Mucosa of stomach (tissue), 1 donor: ENCODE data around the gene CALHM1.

Experiments used
- H3K27me3 ChIP-seq: one replicate; pipeline ENCODE4 v1.7.0; 2013; ENCODE audit warnings: mild to moderate bottlenecking, low read length; ENCODE audit not compliant: control insufficient read depth, insufficient read depth
- H3K36me3 ChIP-seq: one replicate; pipeline ENCODE4 v1.7.0; 2013; ENCODE audit warnings: low read length; ENCODE audit not compliant: control insufficient read depth, insufficient read depth
- H3K4me1 ChIP-seq: one replicate; pipeline ENCODE4 v1.7.0; 2013; ENCODE audit warnings: mild to moderate bottlenecking, low read length; ENCODE audit not compliant: control insufficient read depth, insufficient read depth
- H3K4me3 ChIP-seq: one replicate; pipeline ENCODE4 v1.7.0; 2013; ENCODE audit warnings: low read length
- H3K9ac ChIP-seq: one replicate; pipeline ENCODE4 v1.7.0; 2013; ENCODE audit warnings: mild to moderate bottlenecking, low read length, moderate library complexity
- H3K9me3 ChIP-seq: one replicate; pipeline ENCODE4 v1.7.0; 2013; ENCODE audit warnings: mild to moderate bottlenecking, low read length, moderate library complexity; ENCODE audit not compliant: control insufficient read depth
- donor health status: Pancreatic carcinoma.

The CALHM1 gene

GRCh38 chr10:103459615-103460014, 915 bp upstream of the CALHM1 start:
- Histone ChIP-seq H3K9me3 (no peaks in the 10 kb centered on the region), H3K4me3 (no peak overlapping the region), H3K27me3 (no peaks in the 10 kb centered on the region), H3K36me3 (no peaks in the 10 kb centered on the region), H3K9ac (no peak overlapping the region), H3K4me1 (no peaks in the 10 kb centered on the region)

- H3K4me3 ChIP-seq: no peak overlapping the region
- H3K27me3 ChIP-seq: no peaks in the 10 kb centered on the region
- no peak overlapping the region for H3K9ac ChIP-seq
- no peaks in the 10 kb centered on the region for H3K4me1 ChIP-seq
- no peaks in the 10 kb centered on the region for H3K9me3 ChIP-seq
- H3K36me3 ChIP-seq: no peaks in the 10 kb centered on the region
Observed at GRCh38 chr10:103457896-103458583, 660 bp downstream of the CALHM1 start.

GRCh38 chr10:103457176-103457712, 1.5 kb downstream of the CALHM1 start:
- no peaks in the 10 kb centered on the region for H3K27me3 ChIP-seq
- H3K4me1 ChIP-seq: peaks cover 4% of the 10 kb centered on the region
- no peak overlapping the region for H3K9ac ChIP-seq
- no peaks in the 10 kb centered on the region for H3K36me3 ChIP-seq
- no peaks in the 10 kb centered on the region for H3K9me3 ChIP-seq
- H3K4me3 ChIP-seq: no peak overlapping the region

GRCh38 chr10:103456074-103456660, 2.5 kb downstream of the CALHM1 start:
- Histone ChIP-seq H3K4me1 (peaks cover 4% of the 10 kb centered on the region), H3K4me3 (no peak overlapping the region), H3K27me3 (peaks cover 6% of the 10 kb centered on the region), H3K9me3 (no peaks in the 10 kb centered on the region), H3K36me3 (no peaks in the 10 kb centered on the region), H3K9ac (no peak overlapping the region)

- Histone ChIP-seq H3K9me3 (no peaks in the 10 kb centered on the region), H3K27me3 (peaks cover 6% of the 10 kb centered on the region), H3K4me3 (no peak overlapping the region), H3K36me3 (no peaks in the 10 kb centered on the region), H3K4me1 (peaks cover 4% of the 10 kb centered on the region), H3K9ac (no peak overlapping the region)
Observed at GRCh38 chr10:103455235-103455634, 3.5 kb downstream of the CALHM1 start.

- Histone ChIP-seq H3K9me3 (no peaks in the 10 kb centered on the region), H3K4me3 (no peak overlapping the region), H3K27me3 (peaks cover 6% of the 10 kb centered on the region), H3K9ac (no peak overlapping the region), H3K36me3 (no peaks in the 10 kb centered on the region), H3K4me1 (peaks cover 4% of the 10 kb centered on the region)
Observed at GRCh38 chr10:103454026-103454425, 4.7 kb downstream of the CALHM1 start.

- Histone ChIP-seq H3K9ac (peak overlapping the region; percentile 37), H3K4me3 (no peak overlapping the region), H3K4me1 (peaks cover 4% of the 10 kb centered on the region), H3K36me3 (no peaks in the 10 kb centered on the region), H3K27me3 (peaks cover 6% of the 10 kb centered on the region), H3K9me3 (no peaks in the 10 kb centered on the region)
Observed at GRCh38 chr10:103452506-103453230, 6.0 kb downstream of the CALHM1 start.

GRCh38 chr10:103451831-103452505, 6.7 kb downstream of the CALHM1 start, which contains the start of gene CALHM2:
CALHM2 (minus strand) TSS chr10:103452370; CDS start chr10:103449941, 2,429 bp downstream.
- Histone ChIP-seq H3K9me3 (no peaks in the 10 kb centered on the region), H3K27me3 (peaks cover 6% of the 10 kb centered on the region), H3K4me1 (peaks cover 4% of the 10 kb centered on the region), H3K9ac (peak within 1 kb of the TSS; percentile 64), H3K4me3 (peak within 1 kb of the TSS; percentile 46), H3K36me3 (peaks cover 4% of the 10 kb centered on the region)

- H3K4me1 ChIP-seq: peaks cover 4% of the 10 kb centered on the region
- H3K9ac ChIP-seq: peak overlapping the region; percentile 64
Observed at GRCh38 chr10:103451091-103451813, 7.4 kb downstream of the CALHM1 start.

GRCh38 chr10:103450201-103450695, 8.5 kb downstream of the CALHM1 start:
- H3K4me1 ChIP-seq: peaks cover 4% of the 10 kb centered on the region
- H3K27me3 ChIP-seq: peaks cover 6% of the 10 kb centered on the region
- peaks cover 4% of the 10 kb centered on the region for H3K36me3 ChIP-seq
- H3K4me3 ChIP-seq: peak overlapping the region; percentile 31
- no peaks in the 10 kb centered on the region for H3K9me3 ChIP-seq
- H3K9ac ChIP-seq: peak overlapping the region; percentile 41

More at GRCh38 chr10:103451091-103451813, 7.4 kb downstream of the CALHM1 start:
- H3K36me3 ChIP-seq: peaks cover 4% of the 10 kb centered on the region
- no peaks in the 10 kb centered on the region for H3K9me3 ChIP-seq
- peaks cover 6% of the 10 kb centered on the region for H3K27me3 ChIP-seq
- H3K4me3 ChIP-seq: peak overlapping the region; percentile 46
